Measurements from ENCODE around the gene ABHD2. TPM values are rescaled to one million over a fixed set of nuclear protein-coding genes. Genes with fewer than 3 reads are reported as not detected.

Gene ABHD2
- total and polyA plus RNA-seq, 2 experiments from 2014 or later: 5.2 to 15.2 TPM

DNA sequence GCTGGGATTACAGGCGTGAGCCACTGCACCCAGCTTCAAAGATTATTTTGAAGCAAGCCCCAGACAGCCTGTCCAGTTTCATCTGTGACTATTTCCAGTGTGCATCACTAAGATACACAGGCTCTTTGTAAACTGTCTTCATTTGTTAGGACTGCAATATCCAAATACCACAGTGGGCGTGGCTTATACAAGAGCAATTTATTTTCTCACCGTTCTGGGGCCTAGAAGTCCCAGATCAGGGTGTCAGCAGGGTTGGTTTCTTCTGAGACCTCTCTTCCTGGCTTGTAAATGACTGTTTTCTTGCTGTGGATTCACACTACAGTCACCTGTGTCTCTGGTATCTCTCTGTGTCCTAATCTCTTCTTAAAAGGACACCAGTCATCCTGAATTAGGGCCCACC, 73.4 kb downstream of the ABHD2 start:
- no peaks in the 10 kb centered on the region for H3K27me3 ChIP-seq (ENCODE audit: insufficient read depth)
- Mint-ChIP-seq H3K36me3 (ENCODE audit: low read depth) (peaks cover 5% of the 10 kb centered on the region; the same call in 2 of the 3 replicates), H3K4me1 (peaks cover 16% of the 10 kb centered on the region), H3K4me3 (no peak overlapping the region), H3K9me3 (no peaks in the 10 kb centered on the region), H3K27ac (no peak overlapping the region), H3K27me3 (ENCODE audit: insufficient read depth, low read depth, poor library complexity) (no peaks in the 10 kb centered on the region)
- ATAC-seq (no peak), DNase-seq (ENCODE audit: low spot score) (no peak)
- H2AFZ ChIP-seq: no peak overlapping the region
- no peaks in the 10 kb centered on the region for H3K9me2 ChIP-seq (ENCODE audit: insufficient read depth)
- TF ChIP-seq EZH2 (IDR thresholded peaks at IDR 0.05; ENCODE audit: low read depth, unreplicated experiment) (no peak), POLR2AphosphoS5 (IDR thresholded peaks at IDR 0.05; ENCODE audit: low read depth) (no peak), EZH2phosphoT487 (IDR thresholded peaks at IDR 0.05; ENCODE audit: unreplicated experiment) (no peak), NANOG (IDR thresholded peaks at IDR 0.05; ENCODE audit: borderline replicate concordance) (no peak), CREB1 (CRISPR knock-in tag; IDR thresholded peaks at IDR 0.05; ENCODE audit: low read depth) (no peak), ZNF114 (CRISPR knock-in tag; IDR thresholded peaks at IDR 0.05) (no peak), JUNB (IDR thresholded peaks at IDR 0.05; ENCODE audit: unreplicated experiment) (no peak), ZNF331 (CRISPR knock-in tag; IDR thresholded peaks at IDR 0.05; ENCODE audit: low read depth) (no peak), REST (IDR thresholded peaks at IDR 0.05; ENCODE audit: unreplicated experiment) (no peak), ZNF462 (CRISPR knock-in tag; IDR thresholded peaks at IDR 0.05) (no peak), STAT1 (IDR thresholded peaks at IDR 0.05; ENCODE audit: unreplicated experiment) (no peak)
- TF ChIP-seq, protein P1, sequence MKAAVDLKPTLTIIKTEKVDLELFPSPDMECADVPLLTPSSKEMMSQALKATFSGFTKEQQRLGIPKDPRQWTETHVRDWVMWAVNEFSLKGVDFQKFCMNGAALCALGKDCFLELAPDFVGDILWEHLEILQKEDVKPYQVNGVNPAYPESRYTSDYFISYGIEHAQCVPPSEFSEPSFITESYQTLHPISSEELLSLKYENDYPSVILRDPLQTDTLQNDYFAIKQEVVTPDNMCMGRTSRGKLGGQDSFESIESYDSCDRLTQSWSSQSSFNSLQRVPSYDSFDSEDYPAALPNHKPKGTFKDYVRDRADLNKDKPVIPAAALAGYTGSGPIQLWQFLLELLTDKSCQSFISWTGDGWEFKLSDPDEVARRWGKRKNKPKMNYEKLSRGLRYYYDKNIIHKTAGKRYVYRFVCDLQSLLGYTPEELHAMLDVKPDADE (IDR thresholded peaks at IDR 0.05): no peak
- TF ChIP-seq, protein P2, sequence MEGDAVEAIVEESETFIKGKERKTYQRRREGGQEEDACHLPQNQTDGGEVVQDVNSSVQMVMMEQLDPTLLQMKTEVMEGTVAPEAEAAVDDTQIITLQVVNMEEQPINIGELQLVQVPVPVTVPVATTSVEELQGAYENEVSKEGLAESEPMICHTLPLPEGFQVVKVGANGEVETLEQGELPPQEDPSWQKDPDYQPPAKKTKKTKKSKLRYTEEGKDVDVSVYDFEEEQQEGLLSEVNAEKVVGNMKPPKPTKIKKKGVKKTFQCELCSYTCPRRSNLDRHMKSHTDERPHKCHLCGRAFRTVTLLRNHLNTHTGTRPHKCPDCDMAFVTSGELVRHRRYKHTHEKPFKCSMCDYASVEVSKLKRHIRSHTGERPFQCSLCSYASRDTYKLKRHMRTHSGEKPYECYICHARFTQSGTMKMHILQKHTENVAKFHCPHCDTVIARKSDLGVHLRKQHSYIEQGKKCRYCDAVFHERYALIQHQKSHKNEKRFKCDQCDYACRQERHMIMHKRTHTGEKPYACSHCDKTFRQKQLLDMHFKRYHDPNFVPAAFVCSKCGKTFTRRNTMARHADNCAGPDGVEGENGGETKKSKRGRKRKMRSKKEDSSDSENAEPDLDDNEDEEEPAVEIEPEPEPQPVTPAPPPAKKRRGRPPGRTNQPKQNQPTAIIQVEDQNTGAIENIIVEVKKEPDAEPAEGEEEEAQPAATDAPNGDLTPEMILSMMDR (conservative IDR thresholded peaks at IDR 0.05; ENCODE audit: low read depth in 2 of 2): no peak
- no peaks in the 10 kb centered on the region for H3K79me2 ChIP-seq (replicated peaks; ENCODE audit: insufficient read depth)
- no peaks in the 10 kb centered on the region for H3F3A ChIP-seq (replicated peaks; ENCODE audit: low read depth)
- no peak overlapping the region for H3K4me3 ChIP-seq
- H3K4me2 ChIP-seq: no peak overlapping the region
- H3K4me1 ChIP-seq (ENCODE audit: insufficient read depth): peaks cover 13% of the 10 kb centered on the region
- H4K20me1 ChIP-seq (replicated peaks; ENCODE audit: insufficient read depth): no peaks in the 10 kb centered on the region
- no peak overlapping the region for H3K27ac ChIP-seq (ENCODE audit: low read depth)
- no peaks in the 10 kb centered on the region for H3K36me3 ChIP-seq (ENCODE audit: insufficient read depth)

All from GM23338 (cell line).